MCF 10A (cell line): Measurements from ENCODE around the gene SNTB2. TPM values are rescaled to one million over a fixed set of nuclear protein-coding genes. Genes with fewer than 3 reads are reported as not detected.

Experiments
- BruUV-seq: library from RNA; stranded (reverse); fragments of 400-500 nt; replicated peaks from 2 replicates; lab custom pipeline; 2021; lab: Mats Ljungman, UMichigan
- CTCF ChIA-PET: fragments of 300-600 bp; sonication (Branson Sonifier 250); formaldehyde crosslinking; extraction: SDS; loops from one replicate; lab custom pipeline; 2021; ENCODE audit warnings: antibody characterized with exemption, inconsistent platforms; lab: Yijun Ruan, JAX
- POLR2A ChIA-PET: fragments of 300-600, 350-650 bp; sonication (Branson Sonifier 250); formaldehyde crosslinking; extraction: SDS; loops from one replicate; lab custom pipeline; 2020; ENCODE audit warnings: antibody characterized with exemption, inconsistent platforms; lab: Yijun Ruan, JAX
- DNase-seq: peaks from one replicate; pipeline ENCODE4 v3.0.0-alpha.2; 2018; ENCODE audit not compliant: unreplicated experiment
- H3K27ac Mint-ChIP-seq: one replicate; pipeline ENCODE4 v1.8.0; 2022; ENCODE audit warnings: mild to moderate bottlenecking, low read depth, mixed read lengths; ENCODE audit not compliant: unreplicated experiment
- H3K27me3 Mint-ChIP-seq: one replicate; pipeline ENCODE4 v1.8.0; 2022; ENCODE audit warnings: mixed read lengths; ENCODE audit not compliant: insufficient read depth, unreplicated experiment
- H3K36me3 Mint-ChIP-seq: one replicate; pipeline ENCODE4 v1.8.0; 2022; ENCODE audit warnings: mild to moderate bottlenecking, moderate library complexity, mixed read lengths; ENCODE audit not compliant: insufficient read depth, unreplicated experiment
- H3K4me1 Mint-ChIP-seq: one replicate; pipeline ENCODE4 v1.8.0; 2022; ENCODE audit warnings: mixed read lengths; ENCODE audit not compliant: insufficient read depth, unreplicated experiment
- H3K4me3 Mint-ChIP-seq: one replicate; pipeline ENCODE4 v1.8.0; 2022; ENCODE audit warnings: mild to moderate bottlenecking, moderate library complexity, mixed read lengths; ENCODE audit not compliant: unreplicated experiment
- H3K9me3 Mint-ChIP-seq: one replicate; pipeline ENCODE4 v1.8.0; 2022; ENCODE audit warnings: mixed read lengths; ENCODE audit not compliant: unreplicated experiment
- CTCF ChIP-seq: fragments of 200-600 bp; IDR thresholded peaks from one replicate; pipeline ENCODE4 v1.8.0; 2022; ENCODE audit warnings: antibody characterized with exemption, mild to moderate bottlenecking; ENCODE audit not compliant: unreplicated experiment
- intact Hi-C: fragments of 100-400 bp; cut with micrococcal nuclease; formaldehyde crosslinking; loops from 2 replicates; pipeline ENCODE4 v1.14.1; 2022
- total RNA-seq: library from RNA; stranded (reverse); gene quantifications from 2 replicates; pipeline ENCODE4 v1.2.3, GENCODE V29; 2022

Gene SNTB2
- total RNA-seq, 1 experiment from 2014 or later = 20.2 TPM

- ChIA-PET CTCF (interaction anchor here (0.6 to 1.9 kb wide), 12 partner anchors 10 to 782 kb away, joined by 3 to 15 read pairs (median 4); no protein-coding TSS in a partner anchor), POLR2A (interaction anchor here (0.8 to 9.1 kb wide), 3 partner anchors 14 to 178 kb away, joined by 4 to 75 read pairs (median 13); partner anchors contain the start of genes CHTF8, PDF and UTP4)
- peak; percentile 81 for TF ChIP-seq CTCF
- Mint-ChIP-seq H3K9me3 (no peaks in the 10 kb centered on the region), H3K4me1 (peaks cover 16% of the 10 kb centered on the region), H3K36me3 (peaks cover 21% of the 10 kb centered on the region), H3K27ac (peak within 1 kb of the TSS; percentile 89), H3K4me3 (peak within 1 kb of the TSS; percentile 91), H3K27me3 (no peaks in the 10 kb centered on the region)
- peak; percentile 95 for DNase-seq
- BruUV-seq = TSS peak; percentile 58
- intact Hi-C loops = loop anchor here (1.0 kb wide), 1 partner anchor 161 kb away; no protein-coding TSS in a partner anchor
Measured at GRCh38 chr16:69310653-69311532, 123.9 kb downstream of the SNTB2 start, which contains the start of gene VPS4A. Gene VPS4A (plus strand): TSS chr16:69311350. CDS start chr16:69311512, 162 bp downstream.

DNA sequence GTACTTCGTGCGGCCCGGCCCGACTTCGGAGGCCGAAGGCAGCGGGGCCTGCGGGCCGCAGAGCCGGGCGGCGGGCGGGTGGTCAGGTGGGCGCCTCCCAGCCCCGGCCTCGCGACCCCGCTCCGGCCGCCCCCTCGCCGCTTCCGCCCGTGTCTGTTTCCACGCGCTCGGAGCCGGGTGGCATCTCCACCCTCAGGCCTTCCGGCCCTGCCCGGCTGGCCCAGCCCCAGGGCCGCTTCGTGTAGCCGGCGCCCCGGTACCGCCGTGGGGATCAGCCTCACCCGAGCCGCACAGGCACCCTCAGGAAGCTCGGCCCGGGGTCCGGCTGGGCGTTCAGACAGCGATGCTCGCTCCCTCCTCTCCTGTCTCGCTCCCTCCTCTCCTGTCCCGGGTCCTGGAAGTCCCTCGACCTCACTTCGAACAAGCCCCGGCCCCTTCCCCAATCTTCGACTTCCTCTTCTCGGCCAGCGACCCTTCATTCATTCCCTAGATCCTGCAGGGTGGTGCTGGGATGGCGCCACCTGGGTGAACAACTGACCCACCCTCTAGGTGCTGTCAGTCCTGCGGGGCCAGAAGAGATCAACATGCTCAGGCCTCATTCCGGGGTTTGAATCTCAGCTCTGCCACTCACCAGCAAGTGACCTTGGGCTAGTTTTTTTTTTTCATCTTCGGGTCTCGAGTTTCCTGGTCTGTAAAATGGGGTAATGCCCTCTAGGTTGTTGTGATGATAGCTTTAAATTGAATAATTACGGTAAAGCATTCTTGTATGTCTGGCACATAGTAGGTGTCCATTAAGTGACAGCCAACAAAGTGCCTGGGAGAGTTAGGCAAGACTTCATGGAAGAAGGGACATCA is 124.8 kb downstream of the SNTB2 start:
- intact Hi-C loops = loop anchor here (1.0 kb wide), 1 partner anchor 161 kb away; no protein-coding TSS in a partner anchor
- TSS peak; percentile 53 for BruUV-seq
- ChIA-PET POLR2A (interaction anchor here (0.6 to 9.1 kb wide), 6 partner anchors 11 to 179 kb away, joined by 3 to 75 read pairs (median 4); partner anchors contain the start of genes CHTF8, PDF and UTP4), CTCF (interaction anchor here (0.6 to 1.9 kb wide), 8 partner anchors 12 to 162 kb away, joined by 3 to 15 read pairs (median 4); no protein-coding TSS in a partner anchor)
- DNase-seq = peak; percentile 43
- Mint-ChIP-seq H3K9me3 (no peaks in the 10 kb centered on the region), H3K4me3 (peak overlapping the region; percentile 91), H3K4me1 (peaks cover 16% of the 10 kb centered on the region), H3K27ac (peak overlapping the region; percentile 89), H3K27me3 (no peaks in the 10 kb centered on the region), H3K36me3 (peaks cover 23% of the 10 kb centered on the region)
- no peak for TF ChIP-seq CTCF

DNA sequence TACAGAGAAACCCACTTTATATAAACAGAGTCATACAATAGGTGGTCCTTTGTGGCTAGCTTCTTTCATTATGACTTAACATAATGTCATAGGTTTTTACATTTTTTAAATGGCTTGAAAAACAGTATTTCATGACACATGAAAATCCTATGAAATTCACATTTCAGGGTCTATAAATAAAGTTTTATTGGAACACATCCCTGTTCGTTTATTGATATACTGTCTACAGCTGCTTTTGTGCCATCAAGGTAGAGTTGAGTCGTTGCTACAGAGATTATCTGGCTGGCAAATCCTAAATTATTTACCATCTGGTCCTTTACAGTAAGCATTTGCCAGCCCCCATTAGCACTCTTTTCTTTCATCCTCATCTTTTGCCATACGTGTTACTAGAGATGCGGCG is 126.5 kb downstream of the SNTB2 start:
- no peak for TF ChIP-seq CTCF
- intact Hi-C loops = no loop called here
- Mint-ChIP-seq H3K27ac (no peak overlapping the region), H3K4me3 (peak overlapping the region; percentile 44), H3K36me3 (peaks cover 37% of the 10 kb centered on the region), H3K4me1 (peaks cover 16% of the 10 kb centered on the region), H3K9me3 (no peaks in the 10 kb centered on the region), H3K27me3 (no peaks in the 10 kb centered on the region)
- no peak for DNase-seq
- ChIA-PET POLR2A (interaction anchor here (0.7 to 9.1 kb wide), 2 partner anchors 10 to 15 kb away, joined by 3 to 75 read pairs; partner anchors contain the start of gene PDF), CTCF (interaction anchor here (0.7 to 1.8 kb wide), 2 partner anchors 25 to 1239 kb away, joined by 3 to 5 read pairs; no protein-coding TSS in a partner anchor)
- no TSS peak for BruUV-seq
